ENCODE measurements around the gene PICK1. TPM values are rescaled to one million over a fixed set of nuclear protein-coding genes. Genes with fewer than 3 reads are reported as not detected.

Gene PICK1
- total and polyA plus RNA-seq, 2 of the 13 experiments (the other 11 are each of a cell fraction or from before 2014, with no cell fraction given), result 19.3 to 25.3 TPM

DNA sequence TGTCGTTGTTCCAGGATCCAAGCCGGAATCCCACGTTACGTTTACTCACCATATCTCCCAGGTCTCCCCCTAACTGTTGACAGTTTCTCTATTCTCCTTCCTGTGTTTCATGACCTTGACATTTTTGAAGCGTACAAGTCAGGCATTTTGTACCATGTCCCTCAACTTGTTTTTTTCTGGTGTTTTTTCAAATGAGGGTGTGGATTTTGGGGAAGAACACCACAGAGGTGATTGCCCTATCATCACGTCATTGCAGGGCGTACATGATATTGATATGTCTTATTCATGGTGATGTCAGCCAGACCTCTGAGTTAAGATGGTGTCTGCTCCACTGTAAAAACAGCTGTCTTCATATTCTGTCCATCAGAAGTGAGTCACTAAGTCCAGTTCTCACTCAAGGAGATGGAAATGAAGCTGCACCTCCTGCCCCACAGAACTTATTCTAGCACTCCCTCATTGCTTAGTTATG, 44.6 kb upstream of the PICK1 start (continued):
- TF ChIP-seq MXD4 (CRISPR knock-in tag; IDR thresholded peaks at IDR 0.05) (0 out of 2 replicates have a peak, but pooled peaks have one; percentile 6), HNF4G (IDR thresholded peaks at IDR 0.05; ENCODE audit: borderline replicate concordance, low read depth, low read length) (no peak), HNF4G (CRISPR knock-in tag; IDR thresholded peaks at IDR 0.05; ENCODE audit: borderline replicate concordance, low read depth) (peak; percentile 22; the same call in 1 of the 2 replicates), HNF4A (CRISPR knock-in tag; IDR thresholded peaks at IDR 0.05) (peak; percentile 44; the same call in 1 of the 2 replicates), ZNF20 (CRISPR knock-in tag; IDR thresholded peaks at IDR 0.05) (no peak), TBL1XR1 (IDR thresholded peaks at IDR 0.05; ENCODE audit: borderline replicate concordance, low read length, partially characterized antibody) (peak; percentile 29), FOXA3 (CRISPR knock-in tag; IDR thresholded peaks at IDR 0.05) (peak; percentile 72), SP4 (CRISPR knock-in tag; IDR thresholded peaks at IDR 0.05) (0 out of 2 replicates have a peak, but pooled peaks have one; percentile 25), GABPA (IDR thresholded peaks at IDR 0.05; ENCODE audit: low read depth, low read length) (no peak), GABPA (CRISPR knock-in tag; IDR thresholded peaks at IDR 0.05; ENCODE audit: low read depth) (peak; percentile 68), HOXA3 (CRISPR knock-in tag; IDR thresholded peaks at IDR 0.05) (peak; percentile 20; the same call in 1 of the 2 replicates), KAT8 (CRISPR knock-in tag; IDR thresholded peaks at IDR 0.05) (peak; percentile 67), FOXO1 (CRISPR knock-in tag; IDR thresholded peaks at IDR 0.05) (peak; percentile 81; the same call in 1 of the 2 replicates), SMYD3 (CRISPR knock-in tag; IDR thresholded peaks at IDR 0.05) (no peak), ZBTB20 (CRISPR knock-in tag; IDR thresholded peaks at IDR 0.05; ENCODE audit: borderline replicate concordance, low read depth) (peak; percentile 45; the same call in 1 of the 2 replicates), FOXP1 (IDR thresholded peaks at IDR 0.05) (0 out of 2 replicates have a peak, but pooled peaks have one; percentile 42), FOXP1 (CRISPR knock-in tag; IDR thresholded peaks at IDR 0.05) (peak; percentile 91), ZNF775 (CRISPR knock-in tag; IDR thresholded peaks at IDR 0.05; ENCODE audit: borderline replicate concordance) (peak; percentile 93), SOX6 (IDR thresholded peaks at IDR 0.05) (no peak), SOX6 (CRISPR knock-in tag; IDR thresholded peaks at IDR 0.05) (peak; percentile 64)
- TF ChIP-seq, protein P1, sequence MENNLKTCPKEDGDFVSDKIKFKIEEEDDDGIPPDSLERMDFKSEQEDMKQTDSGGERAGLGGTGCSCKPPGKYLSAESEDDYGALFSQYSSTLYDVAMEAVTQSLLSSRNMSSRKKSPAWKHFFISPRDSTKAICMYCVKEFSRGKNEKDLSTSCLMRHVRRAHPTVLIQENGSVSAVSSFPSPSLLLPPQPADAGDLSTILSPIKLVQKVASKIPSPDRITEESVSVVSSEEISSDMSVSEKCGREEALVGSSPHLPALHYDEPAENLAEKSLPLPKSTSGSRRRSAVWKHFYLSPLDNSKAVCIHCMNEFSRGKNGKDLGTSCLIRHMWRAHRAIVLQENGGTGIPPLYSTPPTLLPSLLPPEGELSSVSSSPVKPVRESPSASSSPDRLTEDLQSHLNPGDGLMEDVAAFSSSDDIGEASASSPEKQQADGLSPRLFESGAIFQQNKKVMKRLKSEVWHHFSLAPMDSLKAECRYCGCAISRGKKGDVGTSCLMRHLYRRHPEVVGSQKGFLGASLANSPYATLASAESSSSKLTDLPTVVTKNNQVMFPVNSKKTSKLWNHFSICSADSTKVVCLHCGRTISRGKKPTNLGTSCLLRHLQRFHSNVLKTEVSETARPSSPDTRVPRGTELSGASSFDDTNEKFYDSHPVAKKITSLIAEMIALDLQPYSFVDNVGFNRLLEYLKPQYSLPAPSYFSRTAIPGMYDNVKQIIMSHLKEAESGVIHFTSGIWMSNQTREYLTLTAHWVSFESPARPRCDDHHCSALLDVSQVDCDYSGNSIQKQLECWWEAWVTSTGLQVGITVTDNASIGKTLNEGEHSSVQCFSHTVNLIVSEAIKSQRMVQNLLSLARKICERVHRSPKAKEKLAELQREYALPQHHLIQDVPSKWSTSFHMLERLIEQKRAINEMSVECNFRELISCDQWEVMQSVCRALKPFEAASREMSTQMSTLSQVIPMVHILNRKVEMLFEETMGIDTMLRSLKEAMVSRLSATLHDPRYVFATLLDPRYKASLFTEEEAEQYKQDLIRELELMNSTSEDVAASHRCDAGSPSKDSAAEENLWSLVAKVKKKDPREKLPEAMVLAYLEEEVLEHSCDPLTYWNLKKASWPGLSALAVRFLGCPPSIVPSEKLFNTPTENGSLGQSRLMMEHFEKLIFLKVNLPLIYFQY (CRISPR knock-in tag; IDR thresholded peaks at IDR 0.05; ENCODE audit: borderline replicate concordance), result no peak
- TF ChIP-seq, protein P2, sequence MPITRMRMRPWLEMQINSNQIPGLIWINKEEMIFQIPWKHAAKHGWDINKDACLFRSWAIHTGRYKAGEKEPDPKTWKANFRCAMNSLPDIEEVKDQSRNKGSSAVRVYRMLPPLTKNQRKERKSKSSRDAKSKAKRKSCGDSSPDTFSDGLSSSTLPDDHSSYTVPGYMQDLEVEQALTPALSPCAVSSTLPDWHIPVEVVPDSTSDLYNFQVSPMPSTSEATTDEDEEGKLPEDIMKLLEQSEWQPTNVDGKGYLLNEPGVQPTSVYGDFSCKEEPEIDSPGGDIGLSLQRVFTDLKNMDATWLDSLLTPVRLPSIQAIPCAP (CRISPR knock-in tag; IDR thresholded peaks at IDR 0.05; ENCODE audit: low read depth), result no peak
- TF ChIP-seq, protein P3, sequence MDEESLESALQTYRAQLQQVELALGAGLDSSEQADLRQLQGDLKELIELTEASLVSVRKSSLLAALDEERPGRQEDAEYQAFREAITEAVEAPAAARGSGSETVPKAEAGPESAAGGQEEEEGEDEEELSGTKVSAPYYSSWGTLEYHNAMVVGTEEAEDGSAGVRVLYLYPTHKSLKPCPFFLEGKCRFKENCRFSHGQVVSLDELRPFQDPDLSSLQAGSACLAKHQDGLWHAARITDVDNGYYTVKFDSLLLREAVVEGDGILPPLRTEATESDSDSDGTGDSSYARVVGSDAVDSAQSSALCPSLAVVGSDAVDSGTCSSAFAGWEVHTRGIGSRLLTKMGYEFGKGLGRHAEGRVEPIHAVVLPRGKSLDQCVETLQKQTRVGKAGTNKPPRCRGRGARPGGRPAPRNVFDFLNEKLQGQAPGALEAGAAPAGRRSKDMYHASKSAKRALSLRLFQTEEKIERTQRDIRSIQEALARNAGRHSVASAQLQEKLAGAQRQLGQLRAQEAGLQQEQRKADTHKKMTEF (CRISPR knock-in tag; IDR thresholded peaks at IDR 0.05), result peak; percentile 57; the same call in 1 of the 2 replicates
- TF ChIP-seq, protein P4, sequence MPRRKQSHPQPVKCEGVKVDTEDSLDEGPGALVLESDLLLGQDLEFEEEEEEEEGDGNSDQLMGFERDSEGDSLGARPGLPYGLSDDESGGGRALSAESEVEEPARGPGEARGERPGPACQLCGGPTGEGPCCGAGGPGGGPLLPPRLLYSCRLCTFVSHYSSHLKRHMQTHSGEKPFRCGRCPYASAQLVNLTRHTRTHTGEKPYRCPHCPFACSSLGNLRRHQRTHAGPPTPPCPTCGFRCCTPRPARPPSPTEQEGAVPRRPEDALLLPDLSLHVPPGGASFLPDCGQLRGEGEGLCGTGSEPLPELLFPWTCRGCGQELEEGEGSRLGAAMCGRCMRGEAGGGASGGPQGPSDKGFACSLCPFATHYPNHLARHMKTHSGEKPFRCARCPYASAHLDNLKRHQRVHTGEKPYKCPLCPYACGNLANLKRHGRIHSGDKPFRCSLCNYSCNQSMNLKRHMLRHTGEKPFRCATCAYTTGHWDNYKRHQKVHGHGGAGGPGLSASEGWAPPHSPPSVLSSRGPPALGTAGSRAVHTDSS (CRISPR knock-in tag; conservative IDR thresholded peaks at IDR 0.05), result no peak

All from HepG2 (cell line).